GM18507 (cell line): Measurements from ENCODE around the gene TMA7B.
A peak's percentile ranks its signal among the peaks of the same experiment; 100 is the strongest.
"Not testable (repeated sequence)": the region's sequence is repeated elsewhere in the genome, so short reads cannot be mapped to it uniquely, and the experiment has no call there.

Source experiments
- DNase-seq: peaks from one replicate; pipeline ENCODE4 v3.0.0; 2011; ENCODE audit warnings: low read depth; ENCODE audit not compliant: insufficient read length; ENCODE audit errors: extremely low spot score
- FAIRE-seq: peaks from 2 replicates; lab custom pipeline; 2011; peaks lifted over from hg19 to GRCh38; lab: Jason Lieb, UNC

Gene TMA7B

GRCh38 chr22:39949964-39950737 lies 10.0 kb upstream of the TMA7B start:
- no peak for DNase-seq
- FAIRE-seq, result peak; percentile 50

- DNase-seq, FAIRE-seq: not testable (repeated sequence)
Observed at GRCh38 chr22:39951603-39952293, 8.4 kb upstream of the TMA7B start.

- DNase-seq, result no peak
- no peak for FAIRE-seq
Observed at GRCh38 chr22:39952347-39952746, 7.8 kb upstream of the TMA7B start.

GRCh38 chr22:39953101-39953500 lies 7.1 kb upstream of the TMA7B start:
- no peak for FAIRE-seq
- no peak for DNase-seq

- DNase-seq (no peak), FAIRE-seq (no peak)
Observed at GRCh38 chr22:39954584-39955055, 5.6 kb upstream of the TMA7B start.

- FAIRE-seq, result no peak
- no peak for DNase-seq
Observed at GRCh38 chr22:39955675-39956074, 4.5 kb upstream of the TMA7B start.

- DNase-seq (peak; percentile 46), FAIRE-seq (peak; percentile 92)
Observed at GRCh38 chr22:39956932-39957664, 3.1 kb upstream of the TMA7B start.

GRCh38 chr22:39958009-39958711 lies 2.0 kb upstream of the TMA7B start:
- FAIRE-seq, result no peak
- no peak for DNase-seq

- DNase-seq (no peak), FAIRE-seq (no peak)
Observed at GRCh38 chr22:39958949-39959639, 1.1 kb upstream of the TMA7B start.

- DNase-seq (peak; percentile 54), FAIRE-seq (peak; percentile 98)
Observed at GRCh38 chr22:39960791-39961746, 872 bp downstream of the TMA7B start.

- FAIRE-seq (no peak), DNase-seq (no peak)
Observed at GRCh38 chr22:39962071-39962470, 1.9 kb downstream of the TMA7B start.

- DNase-seq (no peak), FAIRE-seq (no peak)
Observed at GRCh38 chr22:39965748-39966147, 5.6 kb downstream of the TMA7B start.

GRCh38 chr22:39966470-39966869 lies 6.3 kb downstream of the TMA7B start:
- no peak for FAIRE-seq
- no peak for DNase-seq

GRCh38 chr22:39967103-39967829 lies 7.1 kb downstream of the TMA7B start:
- FAIRE-seq (no peak), DNase-seq (no peak)

GRCh38 chr22:39967996-39968972 lies 8.1 kb downstream of the TMA7B start:
- FAIRE-seq, result no peak
- no peak for DNase-seq

- DNase-seq (no peak), FAIRE-seq (no peak)
Observed at GRCh38 chr22:39970742-39971141, 10.5 kb downstream of the TMA7B start.
